22Rv1 (cell line): Measurements from ENCODE around the gene IGF2BP2.

Experiments
- H3K27ac ChIP-seq: fragments of 450-650 bp; 2 replicates; pipeline ENCODE4 v1.5.1; 2017
- CTCF ChIP-seq: fragments of 450-650 bp; IDR thresholded peaks from 2 replicates; pipeline ENCODE4 v1.5.1; 2017; ENCODE audit warnings: mild to moderate bottlenecking
- ZFX ChIP-seq: fragments of 450-650 bp; IDR thresholded peaks from 2 replicates; pipeline ENCODE4 v1.6.1; 2017; ENCODE audit warnings: antibody characterized with exemption, borderline replicate concordance

The IGF2BP2 gene

DNA sequence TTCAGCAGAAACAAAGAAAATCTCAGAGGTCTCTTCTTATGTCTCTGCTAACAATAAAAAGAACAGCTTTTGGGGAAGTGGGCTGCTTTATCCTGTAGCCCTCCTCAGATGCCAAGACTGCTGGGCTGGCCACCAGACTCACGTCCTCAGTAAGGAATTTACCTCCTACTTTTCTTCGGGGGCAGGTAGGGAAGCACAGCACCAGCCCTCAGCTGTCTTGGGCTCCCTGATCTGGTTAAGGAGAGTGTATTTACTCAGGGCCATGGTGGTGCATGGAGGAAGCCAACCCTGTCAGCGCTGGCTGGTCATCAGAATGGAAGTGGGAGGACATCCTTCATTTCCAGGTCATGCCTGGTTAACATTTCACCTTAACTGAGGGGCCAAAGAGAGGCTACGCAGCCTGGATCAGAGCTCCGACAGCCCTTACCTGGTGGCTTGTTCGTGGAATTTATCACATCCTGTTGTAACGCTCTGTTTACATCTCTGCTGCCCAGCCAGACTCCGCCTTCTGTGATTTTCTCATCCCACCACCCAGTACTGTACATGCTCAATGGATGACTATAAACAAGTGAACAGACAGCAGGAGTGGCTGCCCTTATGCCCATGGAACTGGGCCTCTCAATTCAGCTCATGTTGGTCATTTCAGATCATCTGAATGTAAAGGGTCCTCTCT, 108.3 kb downstream of the IGF2BP2 start:
- H3K27ac ChIP-seq, result no peak overlapping the region

DNA sequence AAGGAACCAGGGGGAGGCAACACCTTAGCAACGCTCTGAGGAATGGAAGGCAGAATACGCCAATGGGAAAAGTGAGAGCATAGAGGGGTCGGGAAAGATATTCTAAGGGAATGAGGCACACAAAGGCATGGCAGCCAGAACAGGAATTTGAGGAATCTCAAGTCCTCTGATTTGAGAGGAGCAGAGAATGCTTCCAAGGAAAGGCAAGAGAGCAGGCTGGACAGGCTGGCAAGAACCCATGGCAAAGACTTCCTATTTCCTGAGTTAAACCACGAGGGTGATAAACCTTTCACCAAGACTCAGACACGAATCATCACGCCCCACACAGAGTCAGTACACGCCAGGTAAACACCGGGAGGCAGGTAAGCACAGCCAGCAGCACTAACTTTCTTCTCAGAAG, 109.8 kb downstream of the IGF2BP2 start:
- no peak overlapping the region for H3K27ac ChIP-seq
- TF ChIP-seq CTCF (no peak), ZFX (no peak)

More for the DNA sequence above, 108.3 kb downstream of the IGF2BP2 start:
- TF ChIP-seq ZFX, result no peak
- TF ChIP-seq CTCF, result no peak

- H3K27ac ChIP-seq, result no peak overlapping the region
- no peak for TF ChIP-seq CTCF
- TF ChIP-seq ZFX, result no peak
Measured at GRCh38 chr3:185714085-185714484, 110.8 kb downstream of the IGF2BP2 start.

GRCh38 chr3:185713015-185713414, 111.8 kb downstream of the IGF2BP2 start:
- no peak for TF ChIP-seq ZFX
- TF ChIP-seq CTCF, result no peak
- no peak overlapping the region for H3K27ac ChIP-seq

DNA sequence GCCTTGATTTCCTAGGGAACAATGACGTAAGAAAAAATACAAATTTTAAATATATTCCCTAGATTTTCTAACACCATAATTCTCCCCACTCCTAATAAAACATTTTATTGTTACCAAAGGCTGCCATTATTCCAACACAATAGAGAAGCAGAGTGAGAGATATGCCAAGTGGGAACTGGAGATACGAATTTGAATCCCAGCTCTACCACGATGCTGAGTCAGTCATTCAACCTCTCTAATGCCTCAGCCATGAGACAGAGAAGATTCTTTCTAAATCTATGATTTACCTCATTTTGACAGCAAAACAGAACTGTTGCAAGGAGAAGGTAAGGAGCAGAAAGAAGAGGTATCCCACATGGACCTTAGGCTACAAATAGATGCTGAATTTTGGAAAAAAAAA, 112.5 kb downstream of the IGF2BP2 start:
- H3K27ac ChIP-seq, result no peak overlapping the region
- TF ChIP-seq CTCF, result no peak
- no peak for TF ChIP-seq ZFX

DNA sequence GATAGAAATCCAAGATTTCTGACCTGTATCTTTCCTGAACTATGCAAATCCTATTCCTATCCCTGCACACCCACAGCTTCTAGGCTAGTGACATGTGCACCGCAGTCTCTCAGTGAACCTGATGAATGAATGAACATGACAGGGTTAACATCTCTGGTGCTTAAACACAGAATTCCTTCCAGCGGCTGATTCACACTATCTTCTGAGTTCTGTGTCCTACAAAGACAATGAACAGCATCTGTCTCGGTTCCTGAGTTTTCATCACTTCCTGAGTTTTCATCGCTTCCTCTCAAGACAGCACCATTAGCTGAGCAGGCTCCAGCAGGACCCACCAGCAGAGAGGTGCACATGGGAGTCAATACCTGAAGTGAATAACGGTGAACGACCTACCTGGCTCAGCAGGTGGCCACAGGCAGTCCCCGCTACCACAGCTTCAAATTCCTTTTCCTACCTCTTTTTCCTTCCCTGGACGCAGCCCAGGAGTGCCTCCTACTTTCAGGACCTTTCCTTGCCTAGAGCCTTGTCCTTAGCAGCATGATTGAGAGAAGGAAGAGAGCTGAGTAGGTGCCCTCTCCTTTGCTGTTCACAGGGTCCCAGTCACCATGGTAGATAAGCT, 113.5 kb downstream of the IGF2BP2 start:
- no peak overlapping the region for H3K27ac ChIP-seq
- TF ChIP-seq ZFX (no peak), CTCF (no peak)

DNA sequence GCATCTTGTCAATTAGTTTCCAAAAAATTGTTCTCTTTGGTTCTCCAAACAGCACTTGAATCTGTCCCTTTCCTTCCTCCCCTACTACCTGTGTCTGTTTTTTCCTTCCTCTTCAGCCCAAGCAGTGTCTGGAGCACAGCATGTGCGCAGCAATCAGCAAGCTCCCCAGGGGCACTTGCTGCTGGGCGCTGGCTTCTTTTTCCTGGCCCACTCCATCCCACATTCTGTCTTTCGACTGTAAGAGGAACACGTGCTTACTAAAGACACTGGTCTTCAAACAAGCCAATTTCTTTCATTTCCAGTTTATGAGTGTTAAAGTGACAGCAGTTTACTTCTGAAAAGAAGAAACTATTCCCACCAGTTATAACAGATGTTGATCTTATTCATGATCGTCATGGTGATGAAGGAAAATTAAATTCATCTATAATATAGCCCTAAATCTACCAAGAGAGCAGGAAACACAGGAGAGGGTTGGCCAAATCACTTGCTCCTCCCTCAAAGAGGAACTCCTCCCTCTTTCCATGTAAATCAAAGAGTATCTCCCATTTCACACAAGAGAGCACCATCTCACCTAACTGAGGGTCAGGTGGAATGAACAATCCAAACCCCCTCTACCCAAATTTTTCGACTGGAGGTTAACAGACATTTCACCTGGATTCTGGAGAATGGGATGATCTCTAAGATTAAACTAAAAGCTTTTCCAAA, 115.4 kb downstream of the IGF2BP2 start:
- H3K27ac ChIP-seq, result peak overlapping the region; percentile 40

More for the DNA sequence above, 115.4 kb downstream of the IGF2BP2 start:
- TF ChIP-seq CTCF (no peak), ZFX (no peak)
